Hematopoietic multipotent progenitor cell treated with erythropoietin and hydrocortisone succinate and interleukin-3 and kit ligand, for 17 days (in vitro differentiated cells): ENCODE data around the gene MRPL24.

Source experiments
- DNase-seq: peaks from one replicate; pipeline ENCODE4 v3.0.0-alpha.2; 2015; ENCODE audit warnings: low spot score

Gene MRPL24

DNA sequence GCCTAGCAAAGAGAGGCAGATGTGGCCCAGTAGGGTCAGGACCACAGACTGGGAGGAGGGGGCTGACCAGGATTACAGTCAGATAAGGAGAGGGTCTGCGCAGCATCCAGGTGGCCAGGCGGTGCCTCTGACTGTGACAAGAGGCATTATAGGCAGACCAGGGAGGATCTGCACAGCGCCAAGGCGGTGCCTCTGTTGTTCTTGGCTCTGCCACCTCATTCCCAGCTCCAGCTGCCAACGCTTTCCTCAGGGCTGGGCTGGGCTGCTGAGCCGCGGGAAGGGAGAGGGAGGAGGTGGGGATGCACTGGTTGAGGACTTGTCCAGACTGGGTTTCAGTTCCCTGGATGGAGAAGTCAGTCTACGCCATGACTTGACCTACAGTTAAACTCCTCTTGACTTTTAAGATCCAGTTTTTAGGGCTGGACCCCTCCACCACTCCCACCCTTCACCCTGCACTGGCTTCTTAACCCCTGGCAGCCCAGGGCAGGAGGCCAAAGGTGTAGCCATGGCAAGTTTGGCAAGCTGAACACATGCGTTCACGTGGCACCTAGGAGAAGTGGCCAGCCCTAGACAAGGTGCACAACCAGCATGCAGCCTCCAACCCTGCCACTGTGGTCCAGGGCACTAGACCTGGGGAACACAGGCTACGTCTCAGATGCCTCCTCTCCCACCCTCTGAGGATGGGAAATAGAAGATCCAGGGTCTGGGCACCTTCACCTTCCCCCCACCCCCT, 31.0 kb downstream of the MRPL24 start:
- no peak for DNase-seq

- no peak for DNase-seq
These were observed 31.9 kb downstream of the MRPL24 start for GRCh38 chr1:156709031-156709430.

- no peak for DNase-seq
These were observed 32.6 kb downstream of the MRPL24 start for GRCh38 chr1:156708218-156708661.

GRCh38 chr1:156707417-156708217, 33.3 kb downstream of the MRPL24 start:
- no peak for DNase-seq

DNA sequence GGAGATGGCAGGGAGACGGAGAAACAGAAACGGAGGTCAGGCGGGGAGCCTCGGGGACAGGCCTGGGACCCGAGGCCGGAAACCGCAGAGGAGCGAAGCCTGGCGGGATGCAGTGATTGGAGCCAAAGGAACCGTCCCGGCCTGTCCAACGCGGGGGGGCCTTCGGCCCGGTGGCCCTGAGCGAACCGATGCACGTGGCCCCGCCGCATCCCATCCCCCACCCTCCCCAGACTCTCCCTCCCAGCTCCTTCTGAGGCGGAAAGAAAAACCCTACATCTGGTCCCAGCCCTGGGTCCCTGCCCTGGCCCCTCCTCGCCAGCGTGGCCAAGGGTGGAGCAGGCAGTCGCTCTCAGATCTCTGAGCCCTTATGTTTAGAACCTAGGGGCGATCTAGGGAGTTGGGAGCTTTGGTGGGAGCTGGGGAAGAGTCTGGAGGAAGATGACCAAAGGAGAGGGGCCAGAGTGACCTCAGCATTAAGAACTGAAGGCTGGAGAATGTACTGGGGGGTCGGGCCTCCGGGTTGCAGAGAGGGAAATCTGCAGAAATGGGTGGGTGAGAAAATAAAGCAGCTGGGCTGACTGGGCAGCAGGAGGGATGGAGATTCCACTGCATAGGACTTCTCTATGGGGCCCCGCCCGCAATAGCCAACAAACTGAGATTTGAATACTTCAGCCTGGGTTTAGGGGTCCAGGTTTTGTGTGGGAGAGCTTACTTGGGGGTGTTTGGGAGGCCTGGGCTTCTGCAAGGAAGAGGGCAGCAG, 34.1 kb downstream of the MRPL24 start:
- no peak for DNase-seq

DNA sequence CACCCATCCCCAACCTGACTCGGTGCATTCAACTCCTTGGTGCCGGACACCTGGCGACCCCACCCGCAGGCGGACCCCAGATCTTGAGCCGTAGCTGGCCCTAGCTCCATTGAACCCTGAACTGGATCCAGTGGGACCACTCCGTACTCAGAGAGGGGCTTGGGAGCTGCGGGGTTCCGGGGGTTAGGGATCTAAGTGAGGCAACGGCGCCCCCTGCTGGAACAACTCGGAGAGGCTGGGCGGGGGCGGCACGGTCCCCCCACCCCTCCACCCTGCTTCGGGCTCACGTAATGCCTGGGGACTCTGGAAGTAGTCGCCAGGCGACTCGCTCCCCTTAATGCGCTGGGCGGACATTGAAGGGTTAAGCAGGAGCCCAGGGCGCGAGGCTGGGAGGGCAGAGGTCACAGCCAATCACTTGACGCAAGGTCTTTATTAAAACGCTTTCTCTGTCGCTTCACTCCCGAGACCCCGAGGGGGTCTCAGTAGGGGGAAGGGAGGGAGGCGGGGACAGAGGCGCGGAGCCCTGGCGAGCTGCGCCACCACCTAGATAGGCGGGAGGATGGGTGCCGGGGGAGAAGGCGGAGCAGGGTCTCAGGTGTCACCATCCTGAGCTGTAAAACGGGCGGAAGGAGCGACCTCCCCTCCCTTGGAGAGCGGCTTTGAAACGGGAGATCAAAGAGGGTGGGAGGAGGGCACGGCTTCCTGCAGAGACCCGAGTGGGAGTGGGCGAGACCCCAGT, 34.8 kb downstream of the MRPL24 start:
- peak; percentile 15 for DNase-seq

DNA sequence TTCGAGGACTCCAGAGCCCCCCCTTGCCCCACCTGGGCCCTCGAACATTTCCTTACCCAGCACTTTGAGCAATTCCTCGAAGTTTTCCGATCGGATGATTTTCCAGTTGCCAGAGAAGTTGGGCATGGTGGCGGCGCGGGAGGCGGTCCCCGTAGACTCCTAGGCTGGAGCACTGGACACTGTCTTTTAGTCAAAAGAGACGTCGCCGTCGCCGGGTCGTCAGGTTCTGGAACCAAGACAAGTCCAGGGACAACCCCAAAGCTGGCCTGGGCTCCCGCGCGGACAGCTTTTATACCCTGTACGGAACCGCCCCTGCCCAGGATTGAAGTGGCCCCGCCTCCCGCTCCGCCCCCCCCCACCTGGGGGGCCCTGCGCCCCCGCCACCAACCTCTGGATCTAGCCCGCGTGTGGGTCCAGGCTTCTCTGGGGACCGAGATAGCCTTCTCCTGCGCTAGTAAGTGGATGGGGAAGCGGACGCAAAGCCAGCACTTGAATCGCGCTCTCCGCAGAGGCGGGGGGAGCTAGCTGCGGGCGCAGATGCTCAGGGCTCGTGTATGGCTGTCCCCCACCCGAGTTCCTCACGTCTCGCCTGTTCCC, 35.5 kb downstream of the MRPL24 start, which contains the start of gene CRABP2:
Gene CRABP2 (minus strand): TSS at position 263 of the 597 bp plus-strand sequence. CDS start 137 bp downstream, at position 126.
- no peak for DNase-seq

- no peak for DNase-seq
These were observed 36.0 kb downstream of the MRPL24 start for GRCh38 chr1:156704930-156705320.

DNA sequence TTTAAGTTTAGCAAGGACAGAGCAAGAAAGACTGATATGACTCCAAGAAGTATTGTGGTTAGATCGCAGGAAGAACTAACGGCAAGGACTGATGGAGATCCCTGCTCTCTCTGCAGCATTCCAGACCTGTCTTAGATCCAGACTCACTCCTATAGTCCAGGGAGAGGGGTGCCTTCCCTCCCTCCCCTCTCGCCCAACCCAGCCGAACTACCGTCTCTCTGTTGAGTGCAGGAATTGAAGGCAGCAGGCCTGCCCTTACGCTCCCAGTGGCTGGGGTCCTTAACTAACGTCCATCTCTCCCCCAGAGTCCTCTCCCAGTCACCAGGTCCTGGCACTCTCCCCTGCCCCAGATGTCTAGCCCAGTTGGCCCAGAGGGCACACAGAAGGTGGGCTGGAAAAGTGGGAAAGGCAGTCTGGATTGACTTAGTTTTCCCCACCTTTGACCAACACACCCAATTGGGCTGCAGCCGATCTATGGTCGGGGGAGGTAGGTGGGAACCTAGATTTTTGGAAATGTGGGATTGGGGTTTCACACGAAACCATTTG, 36.6 kb downstream of the MRPL24 start:
- DNase-seq: no peak

DNA sequence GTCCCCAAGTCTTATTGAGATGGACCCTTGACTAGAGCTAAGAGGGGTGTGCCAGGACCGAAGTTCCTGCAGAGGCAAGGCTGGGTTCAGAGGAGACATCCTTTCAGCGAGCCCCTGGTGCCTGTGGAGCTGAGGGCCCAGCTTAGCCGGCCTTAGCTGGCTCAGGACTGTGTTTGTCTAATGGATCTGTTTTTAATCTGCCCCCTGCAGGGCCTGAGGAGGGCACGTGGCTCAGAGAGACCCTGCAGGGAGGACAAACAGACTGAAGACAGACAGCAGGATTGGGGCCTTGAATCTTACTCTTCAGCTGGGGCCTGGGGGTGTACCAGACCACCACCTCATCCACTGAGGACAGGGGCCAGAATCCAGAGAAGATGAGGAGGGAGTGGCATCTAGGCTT, 37.1 kb downstream of the MRPL24 start:
- no peak for DNase-seq

- no peak for DNase-seq
These were observed 37.6 kb downstream of the MRPL24 start for GRCh38 chr1:156703336-156703735.

GRCh38 chr1:156700736-156701531, 40.0 kb downstream of the MRPL24 start:
- DNase-seq: no peak

GRCh38 chr1:156698995-156699394, 41.9 kb downstream of the MRPL24 start:
- no peak for DNase-seq

- DNase-seq: no peak
These were observed 43.4 kb downstream of the MRPL24 start for GRCh38 chr1:156697481-156697880.

DNA sequence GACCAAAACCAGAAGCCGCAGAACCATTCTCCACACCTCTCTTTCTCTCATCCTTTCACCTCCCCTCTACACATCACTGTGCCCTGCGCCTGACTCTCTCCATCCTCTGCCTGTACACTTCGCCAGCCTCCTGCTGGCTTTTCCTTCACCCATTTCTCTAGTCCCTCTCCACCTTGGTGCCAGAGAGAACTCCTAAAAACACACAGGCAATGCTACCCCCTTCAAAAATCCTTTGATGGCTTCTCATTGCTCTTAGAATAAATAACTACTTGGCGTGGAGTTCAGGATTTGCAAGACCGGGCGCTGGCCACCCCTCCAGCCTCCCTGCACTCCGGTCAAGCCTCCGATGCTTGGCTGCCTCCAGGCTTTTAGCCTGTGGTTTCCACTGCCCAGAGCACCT, 44.1 kb downstream of the MRPL24 start:
- no peak for DNase-seq

DNA sequence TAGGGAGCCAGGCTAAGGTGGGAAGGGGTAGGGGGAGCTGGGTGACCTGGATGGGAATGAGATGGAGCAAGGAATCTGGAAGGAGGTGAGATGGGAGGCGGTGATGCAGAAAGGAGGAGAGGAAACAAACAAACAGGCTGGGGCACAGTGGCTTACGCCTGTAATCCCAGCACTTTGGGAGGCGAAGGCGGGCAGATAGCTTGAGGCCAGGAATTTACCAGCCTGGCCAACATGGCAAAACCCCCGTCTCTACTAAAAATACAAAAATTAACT, 46.3 kb downstream of the MRPL24 start:
- no peak for DNase-seq

DNA sequence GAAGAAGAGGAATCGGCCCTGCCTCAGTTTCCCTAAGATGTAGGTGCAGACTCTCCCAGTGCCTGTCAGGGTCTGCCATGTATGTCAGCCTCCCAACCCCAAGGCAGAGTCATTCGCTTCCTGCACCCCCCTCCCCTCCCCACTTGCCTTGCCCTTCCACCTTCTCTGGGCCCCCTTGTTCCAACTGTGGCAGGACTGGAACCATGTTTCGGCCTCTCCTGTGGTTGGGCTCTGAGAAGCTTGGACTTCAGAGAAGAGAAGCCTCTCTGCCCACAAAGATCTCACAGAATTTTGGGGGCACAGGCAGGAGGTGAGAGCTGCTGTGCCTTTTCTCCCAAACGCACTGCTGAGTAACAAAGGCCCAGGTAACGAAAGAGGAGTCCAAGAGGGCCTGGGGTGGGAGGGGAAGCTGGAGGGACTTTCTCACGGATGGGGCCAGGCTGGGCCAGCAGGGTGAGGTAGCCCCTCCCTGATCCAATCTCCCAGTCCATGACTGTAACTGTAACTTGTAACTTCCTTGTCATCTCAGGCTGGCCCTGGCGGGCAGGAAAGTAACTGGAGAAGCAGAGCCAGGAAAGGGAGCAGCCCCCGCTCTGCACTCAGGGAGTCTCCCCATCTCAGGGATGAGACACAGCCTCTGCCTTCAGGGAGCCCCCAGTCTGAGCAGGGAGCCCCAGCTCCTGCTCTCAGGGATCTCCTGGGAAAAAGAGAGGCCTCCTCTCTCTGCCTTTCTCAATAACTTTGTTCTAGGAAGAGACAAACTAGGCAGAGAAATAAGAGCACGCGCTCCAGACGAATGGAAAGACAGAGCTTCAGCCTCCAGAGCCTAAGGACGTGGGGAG, 46.8 kb downstream of the MRPL24 start:
- DNase-seq: no peak

DNA sequence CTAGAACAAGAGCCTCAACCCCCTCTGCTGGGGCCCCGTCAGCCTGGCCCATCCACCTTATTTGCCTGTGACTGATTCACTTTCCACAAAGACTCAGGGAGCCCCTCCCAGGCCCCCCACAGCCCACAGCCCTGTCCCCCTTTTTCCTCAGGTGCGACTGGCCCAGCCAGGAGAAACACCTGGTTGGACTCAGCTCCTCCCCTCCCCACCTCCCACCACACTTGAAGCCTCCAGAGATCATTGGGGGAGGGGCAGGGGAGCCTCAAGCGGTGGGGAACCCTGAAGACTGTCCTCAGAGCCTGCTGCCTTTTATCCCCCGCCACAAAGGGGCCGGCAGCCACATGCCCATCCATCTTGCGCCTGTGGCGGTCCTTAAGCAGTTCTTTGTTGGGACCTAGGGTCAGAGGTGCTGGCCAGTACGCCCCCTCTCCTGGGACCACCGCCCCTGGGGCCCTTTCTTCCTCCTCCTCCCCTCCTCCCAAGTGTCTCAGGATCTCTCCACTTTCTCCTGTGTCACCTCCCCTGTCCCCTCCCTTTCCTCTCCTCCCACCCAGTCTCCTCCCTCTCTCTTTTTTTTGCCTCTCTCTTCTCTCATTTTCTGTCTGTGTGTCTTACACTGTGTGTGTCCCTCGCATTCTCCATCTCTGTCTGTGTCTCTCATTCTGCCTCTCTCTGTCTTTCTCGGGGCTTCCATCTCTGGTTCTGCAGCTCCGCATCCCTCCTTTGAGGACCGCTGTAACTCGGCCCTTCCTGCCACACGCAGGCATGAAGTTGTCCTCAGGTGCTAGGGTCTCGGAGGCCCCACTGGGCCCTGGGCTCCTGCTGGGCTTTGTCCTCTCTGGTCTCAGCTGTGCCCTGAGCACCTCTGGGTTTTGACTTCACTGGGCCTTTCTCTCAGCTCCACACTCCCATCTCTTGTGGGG, 47.7 kb downstream of the MRPL24 start:
- DNase-seq: no peak
